ENCODE data around the gene MYBBP1A.

Gene MYBBP1A

DNA sequence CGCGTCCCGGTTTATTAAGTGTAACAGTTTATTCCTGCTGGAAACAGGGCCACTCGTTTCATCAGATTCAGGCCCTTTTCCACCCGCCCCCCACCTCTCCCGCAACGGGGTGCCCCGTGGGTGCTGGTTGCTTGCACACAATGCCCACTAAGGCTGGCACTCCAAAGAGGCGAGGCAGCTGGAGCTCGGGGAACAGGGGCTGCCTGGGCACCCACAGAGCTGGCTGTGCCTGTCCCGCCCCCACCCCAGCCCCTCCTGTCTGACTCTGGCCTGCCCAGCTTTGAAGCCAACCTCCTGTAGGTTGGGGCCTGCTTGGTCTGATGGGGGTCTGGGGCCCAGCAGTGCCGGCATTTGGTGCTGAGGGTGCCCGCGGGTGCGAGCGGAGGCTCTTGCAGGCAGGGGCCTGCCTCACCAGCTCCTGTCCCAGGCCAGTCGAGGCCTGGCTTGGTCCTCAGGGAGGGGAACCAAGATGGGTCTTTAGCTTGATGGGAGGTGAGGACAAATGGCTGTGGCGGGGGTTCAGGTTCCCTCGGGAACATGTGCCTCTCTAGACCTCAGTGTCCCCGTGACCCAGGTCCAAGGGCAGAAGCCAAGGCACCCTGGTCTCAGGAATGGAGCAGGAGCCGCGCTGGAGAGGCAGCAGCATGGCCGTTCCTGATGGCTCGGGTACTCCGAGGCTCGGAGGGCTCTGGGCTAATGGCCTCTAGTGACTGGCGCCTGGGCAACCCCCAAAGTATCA lies 20.1 kb downstream of the MYBBP1A start:
- DNase-seq = no peak

DNA sequence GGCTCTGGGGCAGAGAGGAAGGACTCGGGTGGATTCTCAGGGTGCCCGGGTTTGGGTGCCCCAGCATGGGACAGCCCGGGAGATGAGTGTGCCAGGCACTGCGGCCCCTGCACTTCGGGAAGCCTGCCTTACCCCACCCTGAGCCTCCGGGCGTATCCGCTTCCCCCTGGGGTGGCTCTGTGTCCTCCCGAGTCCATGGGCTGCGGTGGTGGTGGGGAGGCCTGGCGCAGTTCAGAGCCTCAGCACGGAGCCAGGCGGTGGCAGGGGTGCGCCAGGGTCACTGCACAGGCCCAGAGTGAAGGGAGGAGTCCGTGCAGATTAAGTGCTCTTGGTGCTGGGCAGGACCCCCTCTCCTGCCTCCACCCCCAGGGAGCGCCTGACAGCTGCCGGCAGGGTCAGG lies 20.7 kb downstream of the MYBBP1A start:
- DNase-seq = no peak

DNA sequence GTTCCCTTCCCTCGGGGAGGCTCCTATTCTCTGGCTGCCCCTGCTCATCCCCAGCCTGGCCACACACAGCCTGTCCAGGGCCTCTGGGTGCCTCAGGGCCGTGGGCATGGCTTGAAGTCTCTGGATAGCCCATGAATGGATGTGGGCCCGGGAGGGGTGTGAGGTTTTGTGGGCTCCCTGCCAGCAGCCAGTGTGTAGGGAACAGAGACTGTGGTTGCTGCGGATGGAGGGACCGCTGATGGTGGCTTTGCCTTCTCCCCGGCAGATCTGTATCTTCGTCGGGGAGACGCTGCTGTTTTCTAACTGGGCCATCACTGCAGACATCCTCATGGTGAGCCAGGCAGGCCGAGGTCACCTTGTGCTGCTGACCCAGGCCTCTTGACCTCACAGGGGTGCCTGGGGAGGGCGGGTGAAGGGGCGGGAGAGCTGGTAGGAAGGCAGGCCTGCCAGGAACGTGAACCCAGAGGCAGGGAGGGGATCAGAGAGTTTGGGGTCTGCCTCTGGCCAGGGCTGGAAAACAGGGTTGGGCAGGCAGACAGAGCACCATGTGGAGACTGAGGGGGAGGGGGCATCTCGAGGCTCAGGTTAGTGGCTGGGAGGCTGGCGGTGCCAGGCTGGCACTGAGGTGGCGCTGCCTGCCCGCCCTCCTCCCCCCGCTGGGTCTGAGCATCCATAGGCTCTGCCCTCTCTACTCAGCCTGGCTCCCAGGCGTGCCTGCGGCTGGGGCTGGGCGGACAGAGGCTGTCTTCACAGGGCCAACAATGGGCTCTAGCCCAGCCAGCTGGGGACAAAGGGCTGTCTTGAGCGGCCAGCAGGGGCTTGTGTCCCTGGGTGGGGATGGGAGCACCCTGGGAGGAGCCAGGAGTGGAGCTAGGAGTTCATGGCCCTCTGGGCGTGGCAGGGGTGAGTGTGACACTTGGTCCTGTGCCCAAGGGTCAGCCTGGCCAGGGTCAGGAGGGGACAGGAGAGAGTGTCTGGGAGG lies 21.4 kb downstream of the MYBBP1A start:
- DNase-seq = peak; percentile 16

DNA sequence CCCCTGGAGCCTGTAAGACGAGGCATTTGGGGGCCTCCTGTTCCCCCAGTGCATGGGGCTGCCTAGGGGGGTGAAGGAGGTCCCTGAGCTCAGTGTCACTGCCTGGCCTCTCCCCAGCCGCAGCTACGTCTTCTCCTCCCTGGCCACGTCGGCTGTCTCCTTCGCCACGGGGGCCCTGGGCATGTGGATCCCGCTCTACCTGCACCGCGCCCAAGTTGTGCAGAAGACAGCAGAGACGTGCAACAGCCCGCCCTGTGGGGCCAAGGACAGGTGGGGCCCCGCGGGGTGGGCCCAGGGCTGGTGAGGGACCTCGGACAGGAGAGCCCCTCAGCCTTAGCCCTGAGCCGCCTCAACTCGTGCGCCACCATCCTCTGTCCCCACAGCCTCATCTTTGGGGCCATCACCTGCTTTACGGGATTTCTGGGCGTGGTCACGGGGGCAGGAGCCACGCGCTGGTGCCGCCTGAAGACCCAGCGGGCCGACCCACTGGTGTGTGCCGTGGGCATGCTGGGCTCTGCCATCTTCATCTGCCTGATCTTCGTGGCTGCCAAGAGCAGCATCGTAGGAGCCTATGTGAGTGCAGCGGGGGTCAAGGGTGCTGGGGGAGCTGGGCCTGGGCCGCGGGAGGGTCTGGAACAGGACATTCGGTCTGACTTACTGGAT lies 22.2 kb downstream of the MYBBP1A start:
- no peak for DNase-seq

DNA sequence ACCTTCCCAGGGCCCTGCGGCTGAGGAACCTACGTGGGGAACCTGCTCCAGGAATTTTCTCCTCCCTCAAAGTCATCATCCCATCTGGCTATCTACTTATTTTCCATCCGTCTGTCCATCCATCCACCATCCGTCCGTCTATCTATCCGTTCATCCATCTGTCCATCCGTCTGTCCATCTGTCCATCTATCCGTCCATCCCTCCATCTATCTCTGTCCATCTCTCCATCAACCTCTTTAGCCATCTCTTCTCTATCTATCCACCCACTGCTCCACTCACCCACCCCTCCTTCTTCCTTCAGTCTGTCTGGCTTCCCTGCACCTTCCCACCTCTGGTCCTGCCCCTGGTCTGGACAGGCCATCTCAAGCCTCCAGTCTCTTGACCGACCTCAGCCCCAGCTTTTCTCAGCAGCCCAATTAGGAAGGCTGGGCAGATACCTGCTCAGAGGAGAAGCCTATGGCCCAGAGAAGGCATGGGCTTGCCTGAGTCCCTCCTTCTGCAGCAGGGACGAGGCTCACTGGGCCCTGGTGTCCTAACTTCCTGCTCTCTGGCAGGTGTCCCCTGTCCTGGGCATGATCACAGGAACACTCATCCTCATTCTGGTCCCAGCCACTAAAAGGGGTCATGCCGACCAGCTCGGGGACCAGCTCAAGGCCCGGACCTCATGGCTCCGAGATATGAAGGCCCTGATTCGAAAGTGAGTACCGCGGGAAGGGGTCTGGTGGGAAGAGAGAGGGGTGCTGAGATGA lies 23.0 kb downstream of the MYBBP1A start:
- DNase-seq = no peak

DNA sequence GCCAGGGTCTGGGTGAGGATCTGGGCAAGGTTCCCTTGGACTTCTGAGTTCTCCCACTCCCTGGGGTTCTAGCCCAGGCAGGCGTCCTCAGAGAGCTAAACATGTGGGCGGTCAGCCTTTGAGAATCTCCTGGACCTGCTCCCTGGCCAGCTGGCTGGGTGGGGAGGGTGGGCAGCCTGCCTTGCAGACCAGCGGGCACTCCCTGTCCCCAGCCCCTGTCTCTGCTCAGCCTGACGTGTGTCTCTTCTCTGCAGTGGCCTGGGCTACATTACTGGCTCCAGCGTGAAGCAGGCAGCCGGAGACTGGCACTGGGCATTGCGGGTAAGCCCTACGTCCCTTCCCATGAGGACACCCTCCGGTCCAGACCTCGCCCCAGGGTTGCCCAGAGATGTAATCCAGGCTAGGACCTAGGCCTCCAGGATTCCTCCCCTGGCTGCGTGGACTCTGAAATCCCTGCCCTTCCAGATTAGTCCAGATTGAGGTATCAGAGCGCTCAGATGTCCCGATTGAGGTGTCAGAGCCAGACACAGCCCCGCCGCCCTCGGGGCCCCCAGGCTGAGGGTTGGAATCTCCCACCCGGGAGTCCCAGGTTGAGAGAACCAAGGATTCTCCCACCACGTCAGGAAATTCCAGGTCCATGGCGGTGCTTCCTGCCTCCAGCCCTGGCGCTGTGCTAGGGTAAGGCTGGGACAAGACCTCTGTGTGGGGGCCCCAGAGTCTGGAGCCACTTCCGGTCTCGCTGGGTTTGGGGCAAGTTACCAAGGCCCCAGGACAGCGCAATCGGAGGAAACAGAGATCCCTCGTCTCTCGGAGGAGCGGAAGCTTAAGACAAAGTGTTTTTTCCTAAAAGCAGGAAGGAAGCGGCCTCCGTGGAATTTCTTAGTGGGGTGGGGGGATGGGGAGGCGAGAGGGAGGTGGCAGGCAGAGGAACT lies 24.1 kb downstream of the MYBBP1A start:
- DNase-seq = no peak

DNA sequence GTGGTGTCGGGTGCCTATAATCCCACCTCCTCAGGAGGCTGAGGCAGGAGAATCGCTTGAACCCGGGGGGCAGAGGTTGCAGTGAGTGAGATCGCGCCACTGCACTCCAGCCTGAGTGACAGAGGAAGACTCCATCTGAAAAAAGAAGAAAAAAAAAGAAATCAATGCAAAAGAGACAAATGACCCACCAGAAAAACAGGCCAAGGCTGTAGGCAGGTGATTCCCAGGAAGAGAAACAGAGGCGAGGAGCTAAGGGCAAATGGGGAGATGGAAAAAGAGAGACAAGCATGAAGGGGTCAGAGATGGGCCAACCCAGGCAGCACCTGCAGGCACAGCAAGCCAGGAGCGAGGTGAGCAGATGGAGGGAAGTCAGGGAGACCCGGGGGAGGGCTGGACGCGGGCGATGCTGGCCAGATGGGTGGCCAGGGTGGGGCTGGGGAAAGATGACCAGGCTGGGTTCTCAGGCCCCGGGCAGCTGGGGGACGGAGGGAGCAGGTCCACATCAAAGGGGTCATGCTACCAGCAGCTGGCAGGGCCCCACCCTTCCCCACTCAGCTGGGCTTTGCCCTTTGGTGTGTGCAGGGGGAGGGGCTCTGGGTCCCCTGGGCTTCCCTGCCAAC lies 25.5 kb downstream of the MYBBP1A start:
- no peak for DNase-seq

DNA sequence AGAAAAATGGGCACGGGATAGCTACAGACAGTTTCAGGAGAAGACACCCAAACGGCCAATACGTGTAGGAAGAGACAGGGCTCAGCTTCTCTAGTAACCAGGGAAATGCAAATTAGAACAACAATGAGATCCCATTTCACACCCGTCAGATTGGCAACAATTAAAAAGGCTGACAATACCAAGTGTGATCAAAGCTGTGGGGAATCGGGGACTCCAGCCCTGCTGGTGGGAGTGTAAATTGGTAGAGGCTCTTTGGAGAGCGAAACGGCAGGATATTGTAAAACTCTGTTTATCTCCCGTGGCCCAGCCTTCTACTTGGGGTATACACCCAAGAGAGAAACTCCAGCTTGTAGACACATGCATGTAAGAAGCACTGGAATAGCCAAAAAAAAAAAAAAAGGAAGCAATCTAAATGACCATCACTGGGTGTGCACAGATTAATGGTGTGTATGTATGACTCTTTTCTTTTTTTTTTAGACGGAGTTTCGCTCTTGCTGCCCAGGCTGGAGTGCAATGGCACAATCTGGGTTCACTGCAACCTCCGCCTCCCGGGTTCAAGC lies 27.5 kb downstream of the MYBBP1A start:
- DNase-seq = no peak

DNA sequence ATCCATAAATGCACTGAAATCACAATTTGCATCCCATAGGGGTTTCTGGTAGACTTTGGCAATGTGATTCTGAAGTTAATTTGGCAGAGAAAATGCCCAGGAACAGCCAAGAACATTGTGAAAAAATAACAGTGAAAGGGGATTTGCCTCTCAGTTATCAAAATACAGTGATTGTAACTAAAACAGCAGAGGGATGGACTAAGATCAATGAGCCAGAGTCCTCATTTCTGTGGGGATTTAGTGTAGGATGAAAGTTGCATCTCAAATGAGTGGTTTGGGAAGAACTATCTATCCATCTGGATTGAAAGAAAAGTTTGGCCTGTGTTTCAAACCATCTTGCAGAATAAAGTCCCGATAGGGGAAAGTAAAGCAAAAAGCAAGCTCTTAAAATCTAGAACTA lies 28.1 kb downstream of the MYBBP1A start:
- no peak for DNase-seq

DNA sequence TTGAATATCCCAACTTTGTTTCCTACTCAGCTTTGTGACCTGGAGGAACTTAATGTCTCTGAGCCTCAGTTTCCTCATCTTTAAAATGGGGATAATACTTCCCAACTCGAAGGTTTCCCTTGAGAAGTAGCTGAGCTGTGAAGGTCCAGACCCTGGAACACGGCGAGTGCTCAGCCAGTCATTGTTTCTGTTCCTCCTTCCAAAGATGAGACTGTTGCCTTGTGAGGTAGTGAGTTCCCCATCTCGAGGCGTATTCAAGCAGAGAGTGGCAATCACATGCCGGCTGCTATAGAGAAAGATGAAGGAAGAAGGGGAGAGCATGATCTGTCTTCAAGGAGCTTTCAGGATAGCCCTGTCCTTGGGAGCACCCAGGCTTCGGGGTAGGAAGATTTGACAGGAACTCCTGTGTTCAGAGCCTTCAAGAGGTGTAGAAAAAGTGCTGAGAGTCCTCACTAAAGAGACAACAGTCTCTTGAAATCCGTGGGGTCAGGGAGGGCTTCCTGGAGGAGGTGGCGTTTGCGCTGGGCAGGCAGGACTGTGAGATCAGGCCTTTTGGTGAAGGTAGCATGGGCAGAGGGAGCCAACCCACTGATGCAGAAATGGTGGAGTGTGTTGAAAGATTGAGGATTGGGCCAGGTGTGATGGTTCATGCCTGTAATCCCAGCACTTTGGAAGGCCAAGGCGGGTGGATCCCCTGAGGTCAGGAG lies 29.3 kb downstream of the MYBBP1A start:
- DNase-seq = no peak

DNA sequence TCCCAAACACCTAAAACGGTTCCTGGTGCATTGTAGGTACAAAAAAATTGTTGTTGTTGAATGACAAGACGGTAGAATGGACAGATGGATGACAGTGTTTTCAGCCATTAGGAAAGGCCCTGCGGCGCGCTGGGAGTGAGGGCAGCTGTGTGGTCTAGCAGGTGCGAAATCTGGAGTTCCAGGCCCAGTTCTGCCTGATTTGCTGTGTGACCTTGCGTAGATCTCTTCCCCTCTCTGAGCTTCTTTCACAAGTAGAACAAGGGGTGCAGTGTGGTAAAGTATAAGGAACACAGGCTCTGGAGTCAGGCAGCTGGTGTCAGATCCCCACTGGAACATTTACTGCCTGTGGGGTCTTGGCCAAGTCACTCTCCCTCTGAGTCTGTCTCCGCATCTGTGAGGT lies 31.2 kb downstream of the MYBBP1A start:
- no peak for DNase-seq

DNA sequence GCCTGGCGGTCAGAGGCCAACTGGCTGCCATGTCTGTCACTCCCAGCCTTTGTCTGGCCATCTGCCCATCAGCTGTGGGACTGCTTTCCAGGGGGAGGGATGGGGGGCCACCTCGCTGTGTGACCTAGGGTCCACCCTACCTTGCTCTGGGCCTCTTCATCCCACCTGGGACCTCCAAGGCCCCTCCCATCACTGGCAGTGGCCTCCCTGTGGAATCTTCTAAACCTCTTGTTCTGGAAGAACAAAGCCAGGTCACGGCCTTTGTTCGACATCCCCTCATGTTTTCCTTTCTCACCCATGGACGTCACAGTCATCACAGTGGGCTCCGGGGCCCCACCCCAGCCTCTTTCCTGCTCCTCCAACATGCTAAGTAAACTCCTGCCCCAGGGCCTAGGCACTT lies 32.5 kb downstream of the MYBBP1A start:
- DNase-seq = no peak

DNA sequence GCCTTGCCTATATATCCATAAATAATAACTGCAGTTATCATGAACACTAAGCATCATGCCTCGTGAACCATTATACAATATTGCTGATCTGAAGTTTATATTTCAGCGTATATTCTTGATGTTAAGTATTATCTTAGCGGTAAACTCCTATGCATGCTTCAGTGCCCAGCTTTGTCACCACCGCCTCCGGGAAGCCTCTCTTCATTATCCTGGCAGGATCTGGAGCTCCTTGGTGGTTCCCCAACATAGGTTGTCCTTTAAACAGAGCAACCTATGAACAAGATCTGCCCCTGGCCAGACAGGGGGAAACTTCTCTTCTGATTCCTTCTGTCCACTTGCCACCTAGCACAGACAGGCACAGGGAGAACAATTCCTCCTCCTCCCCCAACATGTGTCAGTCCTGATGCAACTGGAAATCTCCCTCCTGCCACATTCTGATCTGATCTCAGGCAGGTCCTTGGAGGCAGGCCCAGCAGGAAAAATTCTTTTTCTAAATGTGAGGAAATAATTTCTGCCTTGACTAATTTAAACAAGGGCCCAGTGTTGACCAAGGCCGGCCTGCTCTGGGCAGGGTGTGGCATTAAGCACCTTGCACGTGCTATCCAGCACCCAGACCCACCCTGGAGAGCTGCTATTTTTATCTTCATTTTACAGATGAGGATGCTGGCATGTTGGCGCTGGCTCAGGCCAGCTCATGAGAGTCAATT lies 34.1 kb downstream of the MYBBP1A start:
- DNase-seq = no peak

DNA sequence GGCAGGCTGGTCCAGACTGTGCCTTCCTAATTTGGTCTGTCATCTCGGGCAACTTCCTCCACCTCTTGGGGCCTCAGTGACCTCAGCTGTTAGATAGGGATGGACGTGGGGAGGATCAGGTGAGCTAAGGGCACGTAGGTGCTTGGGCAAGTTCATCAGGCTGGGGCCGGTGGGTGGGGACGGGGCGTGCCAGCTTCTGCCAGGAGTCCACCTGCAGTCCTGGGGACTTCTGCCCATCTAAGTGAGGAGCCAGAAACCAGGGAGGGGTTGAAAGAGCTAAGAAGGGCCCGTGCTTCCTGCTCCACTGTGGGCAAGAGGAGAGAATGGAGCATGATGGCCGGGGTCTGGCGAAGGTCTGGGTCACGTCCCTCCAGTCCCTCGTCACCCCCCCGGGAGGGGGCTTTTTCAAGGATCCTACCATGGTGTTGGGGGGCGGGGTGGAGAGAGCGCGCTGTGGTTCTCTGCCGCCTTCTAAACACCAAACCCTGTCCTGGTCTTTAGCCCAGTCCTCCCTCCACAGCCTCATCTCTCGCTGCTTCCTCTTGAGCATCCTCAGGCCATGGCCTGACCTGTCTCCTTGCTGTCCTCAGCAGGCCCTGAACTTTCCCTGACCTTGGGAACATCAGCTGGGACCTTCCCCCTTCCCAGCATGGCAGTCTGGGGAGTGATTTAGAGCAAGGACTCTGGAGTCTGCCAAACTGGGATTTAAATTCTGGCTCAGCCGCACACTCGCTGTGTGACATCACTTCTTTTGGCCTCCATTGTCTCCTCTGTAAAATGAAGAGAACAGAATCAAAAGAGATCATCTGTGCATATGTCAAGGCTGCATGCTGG lies 34.9 kb downstream of the MYBBP1A start:
- DNase-seq = no peak

DNA sequence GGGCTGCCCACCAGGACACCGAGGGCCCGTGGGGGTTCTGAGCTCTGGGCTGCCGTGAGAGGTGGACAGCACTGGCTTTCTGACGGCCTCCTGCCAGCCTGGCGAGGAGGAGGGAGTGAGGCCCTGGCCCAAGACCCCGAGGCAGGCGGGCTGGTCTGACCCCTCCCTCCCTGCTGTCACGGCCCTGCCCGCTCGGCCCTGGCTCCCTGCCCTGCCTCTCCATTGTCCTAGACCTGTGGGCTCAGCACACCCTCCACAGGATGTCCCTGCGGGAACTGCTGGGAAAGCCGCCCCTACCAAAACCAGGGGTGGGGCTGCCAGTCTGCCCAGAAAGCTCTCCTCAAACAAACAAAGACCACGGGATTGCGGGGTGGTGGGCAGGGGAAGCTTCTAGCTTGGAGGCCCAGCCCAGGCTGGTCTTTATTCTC lies 35.8 kb downstream of the MYBBP1A start:
- DNase-seq = no peak

DNA sequence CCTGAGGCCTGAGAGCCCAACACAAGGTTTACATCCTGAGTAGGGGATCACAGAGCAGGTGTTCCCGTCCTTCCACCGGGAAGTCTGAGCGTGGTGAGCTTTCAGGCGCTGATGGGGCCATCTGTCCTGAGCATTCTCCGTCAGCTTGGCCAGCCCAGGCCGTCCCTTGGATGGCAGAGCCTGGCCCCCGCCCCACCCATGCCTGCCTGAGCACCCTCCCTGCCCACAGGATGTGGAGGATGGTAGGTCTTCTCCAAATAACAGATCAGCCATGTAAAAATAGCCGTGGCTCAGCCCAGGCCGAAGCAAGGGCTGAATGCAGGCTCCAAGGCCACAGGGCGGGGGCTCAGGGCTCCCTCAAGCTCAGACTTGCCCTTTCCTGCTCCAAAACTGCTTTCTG lies 36.3 kb downstream of the MYBBP1A start:
- no peak for DNase-seq

DNA sequence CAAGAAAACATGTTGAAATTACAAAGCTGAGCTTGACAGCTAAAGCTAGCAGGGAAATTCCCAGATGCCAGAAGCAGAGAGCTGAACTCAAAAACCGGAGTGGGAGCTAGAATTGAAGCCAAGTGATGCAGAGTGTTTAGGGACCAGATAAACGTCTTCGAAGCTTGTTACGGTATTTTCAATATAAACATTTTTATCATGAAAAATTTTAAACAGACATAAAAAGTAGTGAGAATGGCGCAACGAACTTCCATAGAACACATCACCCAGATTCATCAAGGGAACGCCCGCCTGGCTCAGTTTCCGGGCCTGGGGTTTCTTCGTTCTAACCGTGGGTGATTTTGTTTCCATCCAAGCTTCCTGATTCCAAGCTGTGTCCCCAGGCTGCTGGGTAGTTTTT lies 38.4 kb downstream of the MYBBP1A start:
- no peak for DNase-seq

DNA sequence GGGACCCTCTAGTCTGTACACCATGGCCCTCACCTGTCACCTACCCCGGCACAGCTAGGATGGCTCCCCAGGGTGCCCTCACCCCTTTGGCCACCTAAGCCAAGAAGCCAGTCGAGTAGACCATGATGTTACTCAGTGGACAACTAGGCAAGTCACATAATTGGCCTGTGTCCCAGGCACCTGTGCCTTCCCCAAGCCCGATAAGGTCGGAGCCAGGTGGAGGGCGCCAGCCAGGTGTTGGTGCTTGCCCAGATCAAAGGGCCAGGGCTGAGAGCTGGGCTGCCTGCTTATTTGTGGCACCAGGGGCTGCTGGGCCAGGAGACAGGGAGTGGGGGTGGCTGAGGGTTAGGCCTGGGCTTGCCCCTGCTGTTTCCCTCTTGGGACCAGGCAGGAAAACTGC lies 39.7 kb downstream of the MYBBP1A start:
- no peak for DNase-seq

DNA sequence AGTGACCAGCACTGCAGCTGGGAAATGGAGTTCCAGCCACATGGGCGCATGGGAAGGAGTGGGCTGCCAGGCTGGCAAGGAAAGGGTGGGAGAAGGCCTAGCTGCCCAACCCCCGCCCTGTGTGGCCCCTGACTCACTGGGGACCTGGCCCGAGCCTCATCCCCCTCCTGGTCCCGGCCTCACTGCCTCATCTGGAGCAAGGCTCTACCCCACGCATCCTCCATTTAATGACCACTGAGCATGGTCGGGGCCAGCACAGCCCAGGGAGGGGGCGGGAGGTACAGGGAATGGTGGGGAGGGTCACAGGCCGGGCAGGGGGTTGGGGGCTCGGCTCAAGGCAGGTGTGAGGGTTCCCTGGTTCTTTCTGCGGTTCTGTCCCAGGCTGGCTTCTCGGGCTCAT lies 40.4 kb downstream of the MYBBP1A start:
- DNase-seq = no peak
